Measurements from ENCODE around the gene VCAN. TPM values are rescaled to one million over a fixed set of nuclear protein-coding genes. Genes with fewer than 3 reads are reported as not detected.

Gene VCAN
- total RNA-seq, 6 donors from 2014 or later = 73.3 to 254 (median 121) TPM

DNA sequence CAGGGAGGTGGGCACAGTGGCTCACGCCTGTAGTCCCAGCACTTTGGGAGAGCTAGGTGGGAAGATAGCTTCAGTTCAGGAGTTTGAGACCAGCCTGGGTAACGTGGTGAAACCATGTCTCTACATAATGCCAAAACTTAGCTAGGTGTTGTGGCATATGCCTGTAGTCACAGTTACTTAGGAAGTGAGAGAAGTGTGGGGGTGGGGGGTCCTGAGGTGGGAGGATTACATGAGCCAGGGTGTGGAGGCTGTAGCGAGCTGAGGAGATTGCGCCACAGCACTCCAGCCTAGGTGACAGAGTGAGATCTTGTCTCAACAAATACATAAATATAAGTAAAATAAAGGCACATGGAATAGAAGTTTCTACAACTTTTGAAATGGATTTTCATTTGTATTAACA, 23.1 kb downstream of the VCAN start:
- DNase-seq (no peak), ATAC-seq (ENCODE audit: low FRiP score in 2 of 2) (peak in 1 of 2 donors; percentile 34)
- Histone ChIP-seq H3K4me3 (no peak overlapping the region), H3K9me3 (no peaks in the 10 kb centered on the region), H3K27me3 (no peaks in the 10 kb centered on the region), H3K27ac (no peak overlapping the region), H3K36me3 (no peaks in the 10 kb centered on the region), H3K4me1 (no peaks in the 10 kb centered on the region)
- TF ChIP-seq EP300 (IDR thresholded peaks at IDR 0.05) = no peak
- no peak for TF ChIP-seq POLR2AphosphoS5 (IDR thresholded peaks at IDR 0.05)
- no peak for TF ChIP-seq POLR2A (IDR thresholded peaks at IDR 0.05)
- TF ChIP-seq, protein P1, sequence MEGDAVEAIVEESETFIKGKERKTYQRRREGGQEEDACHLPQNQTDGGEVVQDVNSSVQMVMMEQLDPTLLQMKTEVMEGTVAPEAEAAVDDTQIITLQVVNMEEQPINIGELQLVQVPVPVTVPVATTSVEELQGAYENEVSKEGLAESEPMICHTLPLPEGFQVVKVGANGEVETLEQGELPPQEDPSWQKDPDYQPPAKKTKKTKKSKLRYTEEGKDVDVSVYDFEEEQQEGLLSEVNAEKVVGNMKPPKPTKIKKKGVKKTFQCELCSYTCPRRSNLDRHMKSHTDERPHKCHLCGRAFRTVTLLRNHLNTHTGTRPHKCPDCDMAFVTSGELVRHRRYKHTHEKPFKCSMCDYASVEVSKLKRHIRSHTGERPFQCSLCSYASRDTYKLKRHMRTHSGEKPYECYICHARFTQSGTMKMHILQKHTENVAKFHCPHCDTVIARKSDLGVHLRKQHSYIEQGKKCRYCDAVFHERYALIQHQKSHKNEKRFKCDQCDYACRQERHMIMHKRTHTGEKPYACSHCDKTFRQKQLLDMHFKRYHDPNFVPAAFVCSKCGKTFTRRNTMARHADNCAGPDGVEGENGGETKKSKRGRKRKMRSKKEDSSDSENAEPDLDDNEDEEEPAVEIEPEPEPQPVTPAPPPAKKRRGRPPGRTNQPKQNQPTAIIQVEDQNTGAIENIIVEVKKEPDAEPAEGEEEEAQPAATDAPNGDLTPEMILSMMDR (IDR thresholded peaks at IDR 0.05) = no peak
- WGBS, 2 donors = 75 to 79% methylated on average over 4 of the region's 4 CpGs

- no peaks in the 10 kb centered on the region for H3K9me3 ChIP-seq
- TF ChIP-seq EP300 (IDR thresholded peaks at IDR 0.05) (no peak), POLR2A (IDR thresholded peaks at IDR 0.05) (no peak), POLR2AphosphoS5 (IDR thresholded peaks at IDR 0.05) (no peak)
- TF ChIP-seq, protein P1 (IDR thresholded peaks at IDR 0.05) = no peak
- 92 to 96% methylated on average over 2 of the region's 2 CpGs for WGBS, 2 donors
- no peak overlapping the region for H3K27ac ChIP-seq
- no peaks in the 10 kb centered on the region for H3K27me3 ChIP-seq
- no peaks in the 10 kb centered on the region for H3K36me3 ChIP-seq
- no peak overlapping the region for H3K4me3 ChIP-seq
- no peak for DNase-seq
- ATAC-seq (ENCODE audit: low FRiP score in 2 of 2) = no peak
- no peaks in the 10 kb centered on the region for H3K4me1 ChIP-seq
These were observed 25.1 kb downstream of the VCAN start for GRCh38 chr5:83496626-83497025.

DNA sequence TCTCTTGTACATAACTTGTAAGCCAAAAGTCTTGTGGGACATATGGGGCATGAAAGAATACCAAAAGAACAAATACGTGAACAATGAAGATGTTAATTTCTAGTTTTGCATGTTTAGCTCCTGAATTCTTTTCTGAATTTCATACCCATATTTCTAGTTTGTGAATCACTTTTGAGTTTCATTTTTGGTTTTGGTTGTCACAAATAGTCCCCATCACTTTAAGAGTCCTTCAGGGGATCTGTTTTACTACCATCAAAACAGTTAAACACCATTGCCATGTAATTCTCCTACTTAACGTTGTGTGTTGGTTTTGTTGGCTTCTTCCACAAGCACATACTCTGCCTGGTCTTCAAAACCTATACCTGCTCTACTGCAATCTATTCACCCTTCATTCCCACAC, 27.0 kb downstream of the VCAN start:
- Histone ChIP-seq H3K9me3 (no peaks in the 10 kb centered on the region), H3K4me1 (no peaks in the 10 kb centered on the region), H3K36me3 (no peaks in the 10 kb centered on the region), H3K27me3 (no peaks in the 10 kb centered on the region), H3K4me3 (no peak overlapping the region), H3K27ac (no peak overlapping the region)
- ATAC-seq (ENCODE audit: low FRiP score in 2 of 2) = no peak
- TF ChIP-seq, protein P1 (IDR thresholded peaks at IDR 0.05) = no peak
- no peak for TF ChIP-seq EP300 (IDR thresholded peaks at IDR 0.05)
- TF ChIP-seq POLR2A (IDR thresholded peaks at IDR 0.05) = no peak
- no peak for TF ChIP-seq POLR2AphosphoS5 (IDR thresholded peaks at IDR 0.05)
- 83 to 90% methylated on average over 2 of the region's 2 CpGs for WGBS, 2 donors
- no peak for DNase-seq

DNA sequence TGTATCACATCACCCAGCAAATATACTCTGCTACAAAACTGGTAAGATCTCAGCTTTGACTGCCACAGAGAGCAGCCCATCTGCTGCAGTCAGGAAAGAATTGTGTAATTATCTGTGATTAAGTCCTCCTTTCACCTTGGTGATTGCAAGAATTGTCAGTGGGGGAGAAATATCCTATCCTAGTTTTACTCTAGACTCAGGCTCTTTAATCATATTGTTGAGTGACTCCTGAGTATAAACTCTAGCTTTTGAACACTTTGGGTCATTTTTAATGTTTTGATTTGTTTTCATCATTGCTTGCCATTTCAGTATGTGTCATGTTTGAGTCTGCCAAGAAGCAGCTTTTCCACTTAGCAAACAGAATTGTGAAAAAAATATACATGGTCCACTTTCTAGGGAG, 32.1 kb downstream of the VCAN start:
- Histone ChIP-seq H3K27ac (no peak overlapping the region), H3K36me3 (no peaks in the 10 kb centered on the region), H3K4me3 (no peak overlapping the region), H3K4me1 (no peaks in the 10 kb centered on the region), H3K27me3 (no peaks in the 10 kb centered on the region), H3K9me3 (no peaks in the 10 kb centered on the region)
- ATAC-seq (ENCODE audit: low FRiP score in 2 of 2) (peak in 1 of 2 donors; percentile 23), DNase-seq (no peak)
- TF ChIP-seq POLR2A (IDR thresholded peaks at IDR 0.05) = no peak
- TF ChIP-seq EP300 (IDR thresholded peaks at IDR 0.05) = no peak
- TF ChIP-seq POLR2AphosphoS5 (IDR thresholded peaks at IDR 0.05) = no peak
- TF ChIP-seq, protein P1 (IDR thresholded peaks at IDR 0.05) = no peak

- 67 to 76% methylated on average over 1 of the region's 1 CpG for WGBS, 2 donors
- no peak for ATAC-seq (ENCODE audit: low FRiP score in 2 of 2)
- no peaks in the 10 kb centered on the region for H3K36me3 ChIP-seq
- DNase-seq = no peak
- no peak overlapping the region for H3K4me3 ChIP-seq
- H3K27me3 ChIP-seq = no peaks in the 10 kb centered on the region
- H3K4me1 ChIP-seq = peaks cover 0 to 7% (median 0%) of the 10 kb centered on the region in 4 donors
- H3K27ac ChIP-seq = no peak overlapping the region
- no peaks in the 10 kb centered on the region for H3K9me3 ChIP-seq
- TF ChIP-seq, protein P1 (IDR thresholded peaks at IDR 0.05) = no peak
- TF ChIP-seq EP300 (IDR thresholded peaks at IDR 0.05) = no peak
- TF ChIP-seq POLR2AphosphoS5 (IDR thresholded peaks at IDR 0.05) = no peak
- no peak for TF ChIP-seq POLR2A (IDR thresholded peaks at IDR 0.05)
These were observed 35.9 kb downstream of the VCAN start for GRCh38 chr5:83507431-83507830.
